Lung (tissue), 12 donors: ENCODE data around the gene GTF2F2. TPM values are rescaled to one million over a fixed set of nuclear protein-coding genes. Genes with fewer than 3 reads are reported as not detected.

Source experiments
- ATAC-seq: fragments of 200-7000 bp; cut with Tn5 transposase; one replicate; pipeline ENCODE4 v1.9.1; 2020; ENCODE audit warnings: moderate number of reproducible peaks; ENCODE audit not compliant: insufficient read depth, low FRiP score
- DNase-seq, 3 donors: peaks; one replicate each; pipeline ENCODE4 v3.0.0-alpha.2; 2013 to 2017
- H3K27ac ChIP-seq, 2 donors: one replicate each; pipeline ENCODE4 v1.5.1; 2013; ENCODE audit warnings: mild to moderate bottlenecking in 2 of 2, moderate library complexity in 2 of 2, control low read depth in 1 of 2, inconsistent platforms in 1 of 2, low read depth in 1 of 2, low read length in 1 of 2
- H3K27me3 ChIP-seq, 3 donors: one replicate each; pipeline ENCODE4 v1.5.1; 2013; ENCODE audit warnings: low read length in 2 of 3; ENCODE audit not compliant: control insufficient read depth in 3 of 3, insufficient read depth in 3 of 3
- H3K36me3 ChIP-seq, 4 donors: one replicate each; pipeline ENCODE4 v1.5.1; 2013; ENCODE audit warnings: low read length in 4 of 4, mild to moderate bottlenecking in 1 of 4, moderate library complexity in 1 of 4; ENCODE audit not compliant: control insufficient read depth in 4 of 4, insufficient read depth in 4 of 4
- H3K4me1 ChIP-seq, 5 donors: one replicate each; pipeline ENCODE4 v1.5.1; 2013; ENCODE audit warnings: low read length in 5 of 5, mild to moderate bottlenecking in 2 of 5, moderate library complexity in 1 of 5; ENCODE audit not compliant: control insufficient read depth in 5 of 5, insufficient read depth in 5 of 5
- H3K4me3 ChIP-seq: one replicate; pipeline ENCODE4 v1.5.1; 2013; ENCODE audit warnings: mild to moderate bottlenecking, control low read depth, moderate library complexity
- H3K9ac ChIP-seq, 2 donors: one replicate each; pipeline ENCODE4 v1.5.1; 2013; ENCODE audit warnings: low read length in 2 of 2, control low read depth in 1 of 2; ENCODE audit not compliant: insufficient read depth in 1 of 2
- H3K9me3 ChIP-seq, 4 donors: one replicate each; pipeline ENCODE4 v1.5.1; 2013; ENCODE audit warnings: low read length in 3 of 4, mild to moderate bottlenecking in 1 of 4, moderate library complexity in 1 of 4; ENCODE audit not compliant: control insufficient read depth in 4 of 4, insufficient read depth in 3 of 4
- WGBS, 2 donors: extraction: QIAGEN DNeasy Blood & Tissue Kit; methylation state at CpG; one replicate each; pipeline ENCODE4 v1.1.7; 2013; 5-methylcytosine and 5-hydroxymethylcytosine counted together
- polyA plus RNA-seq, 2 donors: library from polyadenylated mRNA; stranded (reverse); fragments of 200-250 nt; gene quantifications; one replicate each; pipeline ENCODE4 v1.2.1, GENCODE V29; 2013
- total RNA-seq, 2 donors: library from RNA; depleted of rRNA in 1 of 2; stranded (reverse); fragments of >200 nt in 1 of 2; gene quantifications; one replicate each; pipeline ENCODE4 v1.2.1, GENCODE V29; 2014 to 2021
- TF ChIP-seq, protein P1 (sequence below): IDR thresholded peaks from 2 replicates; pipeline ENCODE4 v1.5.1; 2012; ENCODE audit warnings: mild to moderate bottlenecking; ENCODE audit errors: control extremely low read depth, extremely low read depth
- donor health status: control.
- donor health status: control.
- donor health status: Bipolar disorder and iron deficiency.
- donor health status: healthy.
- donor health status: DM: yes; HTN: yes; CAD: no.

Gene GTF2F2
- total and polyA plus RNA-seq, 4 donors = 13.7 to 21.3 (median 14.3) TPM

DNA sequence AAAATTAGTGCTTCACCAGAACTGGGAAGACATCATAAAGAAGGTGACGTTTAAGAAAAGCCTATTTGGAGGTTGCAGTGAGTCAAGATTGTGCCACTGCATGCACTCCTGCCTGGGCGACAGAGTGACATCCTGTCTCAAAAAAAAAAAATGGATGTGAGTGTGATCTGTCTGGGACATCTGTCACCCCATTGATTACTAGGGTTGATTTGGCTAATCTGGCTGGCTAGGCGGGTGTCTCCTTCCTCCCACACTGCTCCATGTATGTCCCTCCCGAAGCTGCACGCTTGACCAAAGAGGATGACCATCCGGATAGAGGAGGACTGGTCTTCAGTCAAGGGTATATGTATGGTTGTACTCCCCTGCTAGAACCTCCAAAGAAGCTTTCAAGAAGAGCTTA lies 2.6 kb downstream of the GTF2F2 start:
- TF ChIP-seq, protein P1, sequence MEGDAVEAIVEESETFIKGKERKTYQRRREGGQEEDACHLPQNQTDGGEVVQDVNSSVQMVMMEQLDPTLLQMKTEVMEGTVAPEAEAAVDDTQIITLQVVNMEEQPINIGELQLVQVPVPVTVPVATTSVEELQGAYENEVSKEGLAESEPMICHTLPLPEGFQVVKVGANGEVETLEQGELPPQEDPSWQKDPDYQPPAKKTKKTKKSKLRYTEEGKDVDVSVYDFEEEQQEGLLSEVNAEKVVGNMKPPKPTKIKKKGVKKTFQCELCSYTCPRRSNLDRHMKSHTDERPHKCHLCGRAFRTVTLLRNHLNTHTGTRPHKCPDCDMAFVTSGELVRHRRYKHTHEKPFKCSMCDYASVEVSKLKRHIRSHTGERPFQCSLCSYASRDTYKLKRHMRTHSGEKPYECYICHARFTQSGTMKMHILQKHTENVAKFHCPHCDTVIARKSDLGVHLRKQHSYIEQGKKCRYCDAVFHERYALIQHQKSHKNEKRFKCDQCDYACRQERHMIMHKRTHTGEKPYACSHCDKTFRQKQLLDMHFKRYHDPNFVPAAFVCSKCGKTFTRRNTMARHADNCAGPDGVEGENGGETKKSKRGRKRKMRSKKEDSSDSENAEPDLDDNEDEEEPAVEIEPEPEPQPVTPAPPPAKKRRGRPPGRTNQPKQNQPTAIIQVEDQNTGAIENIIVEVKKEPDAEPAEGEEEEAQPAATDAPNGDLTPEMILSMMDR = no peak
- WGBS, 2 donors = 91 to 92% methylated on average over 6 of the region's 6 CpGs
- Histone ChIP-seq H3K27ac (no peak overlapping the region), H3K9me3 (no peaks in the 10 kb centered on the region), H3K4me1 (peaks cover 0 to 21% (median 8%) of the 10 kb centered on the region in 5 donors), H3K27me3 (no peaks in the 10 kb centered on the region), H3K36me3 (no peaks in the 10 kb centered on the region), H3K4me3 (no peak overlapping the region), H3K9ac (no peak overlapping the region)
- DNase-seq = no peak
- ATAC-seq = no peak

DNA sequence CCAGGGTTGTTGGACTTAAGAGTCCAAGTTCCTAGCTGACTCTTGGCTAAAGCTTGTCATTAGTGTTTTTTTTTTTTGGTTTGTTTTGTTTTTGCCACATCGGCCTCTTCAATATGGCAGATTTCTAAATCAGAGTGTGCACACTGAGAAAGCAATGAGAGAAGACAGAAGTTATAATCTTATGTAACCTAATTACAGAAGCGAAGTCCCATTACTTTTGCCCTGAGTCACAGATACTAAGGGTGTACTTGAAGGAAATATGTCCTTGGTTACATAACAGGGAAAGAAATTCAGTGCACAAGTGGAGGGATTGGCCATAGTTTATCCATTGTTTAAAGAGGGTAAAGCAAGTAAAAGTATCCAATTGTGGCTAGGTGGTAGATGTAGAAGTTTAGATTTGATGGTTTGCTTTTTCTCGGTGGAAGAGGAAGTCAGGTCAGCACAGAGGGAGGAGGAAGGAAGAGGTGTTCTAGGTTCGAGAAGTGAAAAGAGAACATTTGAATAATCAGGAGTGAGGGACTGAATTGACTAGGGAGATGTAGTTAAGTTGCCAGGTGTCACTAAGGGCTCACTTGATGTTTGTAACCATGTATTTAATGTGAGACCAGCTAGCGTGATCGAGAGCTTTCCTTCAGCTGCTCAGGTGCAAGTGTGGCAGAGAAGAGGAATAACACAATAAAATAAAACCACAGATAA lies 12.2 kb downstream of the GTF2F2 start:
- ATAC-seq (peak; percentile 23), DNase-seq (no peak)
- H3K9ac ChIP-seq = no peak overlapping the region
- H3K27me3 ChIP-seq = no peaks in the 10 kb centered on the region
- TF ChIP-seq, protein P1 = no peak
- peaks cover 0 to 4% (median 0%) of the 10 kb centered on the region in 5 donors for H3K4me1 ChIP-seq
- no peak overlapping the region for H3K4me3 ChIP-seq
- 52 to 69% methylated on average over 6 of the region's 6 CpGs for WGBS, 2 donors
- no peak overlapping the region for H3K27ac ChIP-seq
- H3K9me3 ChIP-seq = peaks cover 0 to 3% (median 0%) of the 10 kb centered on the region in 4 donors
- peaks cover 0 to 4% (median 2%) of the 10 kb centered on the region in 4 donors for H3K36me3 ChIP-seq

DNA sequence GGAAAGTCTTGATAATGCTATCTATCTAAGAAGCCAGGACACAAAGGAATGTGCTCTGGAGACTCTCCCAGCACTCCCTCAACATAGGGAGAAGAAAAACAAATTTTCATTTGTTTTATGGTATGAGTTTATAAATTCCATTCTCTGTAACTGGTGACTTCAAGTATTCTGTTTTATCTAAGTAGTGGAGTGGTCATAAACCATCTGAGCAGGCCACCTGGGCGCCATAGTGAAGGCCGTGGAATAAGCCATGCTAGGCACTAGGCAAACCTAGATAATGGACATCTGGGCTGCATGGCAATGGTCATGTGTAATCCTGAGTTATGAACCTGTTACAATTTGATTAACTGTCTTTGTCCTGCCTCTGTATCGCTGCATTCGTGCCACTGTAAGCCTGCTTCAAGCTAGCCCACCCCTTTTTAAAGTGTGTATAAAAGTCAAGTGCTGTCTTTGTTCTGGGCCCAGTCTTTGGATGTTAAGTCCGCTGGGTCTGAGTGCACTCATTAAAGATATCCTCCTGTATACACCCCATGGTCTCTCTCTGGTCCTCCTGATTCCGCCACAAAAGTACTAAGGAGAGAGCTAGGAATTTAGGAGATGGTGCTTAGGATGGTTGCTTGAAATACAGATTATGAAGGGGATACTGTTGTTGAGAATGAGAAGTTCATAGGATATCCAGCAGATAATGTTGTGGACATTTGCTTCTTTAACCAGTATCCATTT lies 13.2 kb downstream of the GTF2F2 start:
- Histone ChIP-seq H3K27me3 (no peaks in the 10 kb centered on the region), H3K36me3 (peaks cover 2 to 11% (median 6%) of the 10 kb centered on the region in 4 donors), H3K27ac (no peak overlapping the region), H3K9ac (no peak overlapping the region), H3K4me1 (peaks cover 0 to 4% (median 0%) of the 10 kb centered on the region in 5 donors), H3K4me3 (no peak overlapping the region), H3K9me3 (peaks cover 0 to 3% (median 0%) of the 10 kb centered on the region in 4 donors)
- 98 to 99% methylated on average over 6 of the region's 6 CpGs for WGBS, 2 donors
- no peak for ATAC-seq
- TF ChIP-seq, protein P1 = no peak
- no peak for DNase-seq
